ENCODE data around the gene TRPC4AP.

TRPC4AP gene

GRCh38 chr20:34997131-34997561, 95.5 kb downstream of the TRPC4AP start:
- Histone ChIP-seq H3K9me3 (ENCODE audit: control insufficient read depth in 1 of 2, low read length in 2 of 2) (no peaks in the 10 kb centered on the region), H3K36me3 (ENCODE audit: control insufficient read depth in 1 of 2, insufficient read depth in 2 of 2, low read length in 2 of 2) (peaks cover 36 to 78% of the 10 kb centered on the region in 2 donors), H3K27me3 (ENCODE audit: low read depth, low read length) (no peaks in the 10 kb centered on the region), H3K4me3 (ENCODE audit: low read depth in 1 of 2, low read length in 2 of 2) (peak overlapping the region in 1 of 2 donors; percentile 37), H3K4me1 (ENCODE audit: control insufficient read depth in 1 of 2, insufficient read depth in 2 of 2, low read length in 2 of 2) (peaks cover 0 to 12% of the 10 kb centered on the region in 2 donors), H3K27ac (ENCODE audit: low read length) (no peak overlapping the region)

DNA sequence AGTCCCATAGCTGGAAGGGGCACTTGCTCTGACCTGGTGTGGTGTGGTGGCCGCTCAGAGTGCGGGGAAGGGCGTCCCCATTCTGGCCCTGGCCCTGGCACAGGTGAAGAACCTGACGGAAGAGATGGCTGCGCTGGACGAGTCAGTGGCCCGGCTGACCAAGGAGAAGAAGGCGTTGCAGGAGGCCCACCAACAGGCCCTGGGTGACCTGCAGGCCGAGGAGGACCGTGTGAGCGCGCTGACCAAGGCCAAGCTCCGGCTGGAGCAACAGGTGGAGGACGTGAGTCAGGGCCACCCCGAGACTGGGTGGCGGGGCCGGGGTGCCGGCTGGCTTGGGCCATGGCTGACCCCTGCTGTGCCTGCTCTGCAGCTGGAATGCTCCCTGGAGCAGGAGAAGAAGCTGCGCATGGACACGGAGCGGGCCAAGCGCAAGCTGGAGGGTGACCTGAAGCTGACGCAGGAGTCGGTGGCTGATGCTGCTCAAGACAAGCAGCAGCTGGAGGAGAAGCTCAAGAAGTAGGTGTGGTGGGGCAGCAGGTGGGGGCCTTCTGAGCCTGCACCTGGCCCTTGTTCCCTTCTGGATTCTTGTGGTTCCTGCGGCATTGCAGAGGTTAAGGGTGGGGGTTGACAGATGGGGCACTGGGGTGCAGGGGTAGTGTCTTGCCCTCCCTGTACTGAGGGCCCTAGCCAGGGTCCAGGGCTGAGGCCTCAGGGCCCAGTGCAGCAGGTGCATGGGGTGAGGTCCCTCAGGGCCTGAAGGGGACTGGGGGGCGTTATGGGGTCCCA, 96.2 kb downstream of the TRPC4AP start:
- Histone ChIP-seq H3K27ac (ENCODE audit: low read length) (no peak overlapping the region), H3K36me3 (ENCODE audit: control insufficient read depth in 1 of 2, insufficient read depth in 2 of 2, low read length in 2 of 2) (peaks cover 30 to 70% of the 10 kb centered on the region in 2 donors), H3K4me1 (ENCODE audit: control insufficient read depth in 1 of 2, insufficient read depth in 2 of 2, low read length in 2 of 2) (peaks cover 0 to 12% of the 10 kb centered on the region in 2 donors)

GRCh38 chr20:34995696-34996095, 96.9 kb downstream of the TRPC4AP start:
- peaks cover 29 to 63% of the 10 kb centered on the region in 2 donors for H3K36me3 ChIP-seq (ENCODE audit: control insufficient read depth in 1 of 2, insufficient read depth in 2 of 2, low read length in 2 of 2)
- H3K4me3 ChIP-seq (ENCODE audit: low read depth in 1 of 2, low read length in 2 of 2), result no peak overlapping the region
- no peaks in the 10 kb centered on the region for H3K27me3 ChIP-seq (ENCODE audit: low read depth, low read length)
- H3K9me3 ChIP-seq (ENCODE audit: control insufficient read depth in 1 of 2, low read length in 2 of 2), result no peaks in the 10 kb centered on the region
- no peak overlapping the region for H3K27ac ChIP-seq (ENCODE audit: low read length)
- peaks cover 0 to 12% of the 10 kb centered on the region in 2 donors for H3K4me1 ChIP-seq (ENCODE audit: control insufficient read depth in 1 of 2, insufficient read depth in 2 of 2, low read length in 2 of 2)

More for the DNA sequence above, 96.2 kb downstream of the TRPC4AP start:
- H3K27me3 ChIP-seq (ENCODE audit: low read depth, low read length), result no peaks in the 10 kb centered on the region
- no peak overlapping the region for H3K4me3 ChIP-seq (ENCODE audit: low read depth in 1 of 2, low read length in 2 of 2)
- no peaks in the 10 kb centered on the region for H3K9me3 ChIP-seq (ENCODE audit: control insufficient read depth in 1 of 2, low read length in 2 of 2)

DNA sequence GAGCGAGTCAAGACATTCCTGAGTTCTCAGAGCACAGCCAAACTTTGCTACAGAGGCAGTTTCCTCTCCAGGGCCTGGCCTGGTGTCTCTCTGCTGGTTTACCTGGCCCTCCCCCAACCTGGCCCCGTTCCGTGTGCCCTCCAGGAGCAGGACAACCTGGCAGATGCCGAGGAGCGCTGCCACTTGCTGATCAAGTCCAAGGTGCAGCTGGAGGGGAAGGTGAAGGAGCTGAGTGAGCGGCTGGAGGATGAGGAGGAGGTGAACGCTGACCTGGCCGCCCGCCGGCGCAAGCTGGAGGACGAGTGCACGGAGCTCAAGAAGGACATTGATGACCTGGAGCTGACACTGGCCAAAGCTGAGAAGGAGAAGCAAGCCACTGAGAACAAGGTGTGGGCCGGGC, 97.4 kb downstream of the TRPC4AP start:
- Histone ChIP-seq H3K36me3 (ENCODE audit: control insufficient read depth in 1 of 2, insufficient read depth in 2 of 2, low read length in 2 of 2) (peaks cover 28 to 58% of the 10 kb centered on the region in 2 donors), H3K27me3 (ENCODE audit: low read depth, low read length) (no peaks in the 10 kb centered on the region), H3K27ac (ENCODE audit: low read length) (no peak overlapping the region), H3K9me3 (ENCODE audit: control insufficient read depth in 1 of 2, low read length in 2 of 2) (no peaks in the 10 kb centered on the region), H3K4me3 (ENCODE audit: low read depth in 1 of 2, low read length in 2 of 2) (no peak overlapping the region), H3K4me1 (ENCODE audit: control insufficient read depth in 1 of 2, insufficient read depth in 2 of 2, low read length in 2 of 2) (peaks cover 0 to 12% of the 10 kb centered on the region in 2 donors)

DNA sequence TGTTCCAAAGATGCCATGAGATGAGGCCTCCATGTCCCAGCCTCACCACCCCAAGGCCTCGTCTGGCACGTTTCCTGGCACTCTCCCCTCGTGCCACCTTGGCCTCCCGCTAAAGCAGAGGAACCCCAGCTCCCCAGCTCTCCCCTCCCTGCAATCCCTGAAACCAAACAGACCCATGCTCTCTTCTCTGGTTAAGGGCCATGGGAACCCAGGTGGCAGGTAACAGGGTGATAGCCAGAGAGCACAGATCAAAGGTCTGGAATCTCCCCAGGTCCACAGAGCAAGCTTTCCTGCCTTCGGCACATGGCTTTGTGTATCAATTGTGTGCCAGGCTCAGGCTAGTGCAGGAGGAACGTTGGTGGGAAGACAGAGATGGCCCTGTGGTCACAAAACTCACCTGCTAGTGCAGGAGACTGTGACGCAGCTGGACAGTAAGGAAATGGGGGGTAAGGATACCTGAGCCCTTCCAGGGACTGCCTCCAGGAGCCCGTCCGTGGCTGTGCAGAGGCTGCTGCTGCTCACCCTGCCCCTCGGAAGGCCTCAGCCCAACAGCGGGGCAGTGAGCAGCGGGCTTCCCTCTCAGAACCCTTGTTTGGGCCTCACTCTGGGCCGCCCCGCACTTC, 98.0 kb downstream of the TRPC4AP start:
- Histone ChIP-seq H3K27me3 (ENCODE audit: low read depth, low read length) (no peaks in the 10 kb centered on the region), H3K4me1 (ENCODE audit: control insufficient read depth in 1 of 2, insufficient read depth in 2 of 2, low read length in 2 of 2) (peaks cover 0 to 12% of the 10 kb centered on the region in 2 donors), H3K36me3 (ENCODE audit: control insufficient read depth in 1 of 2, insufficient read depth in 2 of 2, low read length in 2 of 2) (peaks cover 22 to 52% of the 10 kb centered on the region in 2 donors), H3K27ac (ENCODE audit: low read length) (no peak overlapping the region), H3K9me3 (ENCODE audit: control insufficient read depth in 1 of 2, low read length in 2 of 2) (no peaks in the 10 kb centered on the region), H3K4me3 (ENCODE audit: low read depth in 1 of 2, low read length in 2 of 2) (no peak overlapping the region)

DNA sequence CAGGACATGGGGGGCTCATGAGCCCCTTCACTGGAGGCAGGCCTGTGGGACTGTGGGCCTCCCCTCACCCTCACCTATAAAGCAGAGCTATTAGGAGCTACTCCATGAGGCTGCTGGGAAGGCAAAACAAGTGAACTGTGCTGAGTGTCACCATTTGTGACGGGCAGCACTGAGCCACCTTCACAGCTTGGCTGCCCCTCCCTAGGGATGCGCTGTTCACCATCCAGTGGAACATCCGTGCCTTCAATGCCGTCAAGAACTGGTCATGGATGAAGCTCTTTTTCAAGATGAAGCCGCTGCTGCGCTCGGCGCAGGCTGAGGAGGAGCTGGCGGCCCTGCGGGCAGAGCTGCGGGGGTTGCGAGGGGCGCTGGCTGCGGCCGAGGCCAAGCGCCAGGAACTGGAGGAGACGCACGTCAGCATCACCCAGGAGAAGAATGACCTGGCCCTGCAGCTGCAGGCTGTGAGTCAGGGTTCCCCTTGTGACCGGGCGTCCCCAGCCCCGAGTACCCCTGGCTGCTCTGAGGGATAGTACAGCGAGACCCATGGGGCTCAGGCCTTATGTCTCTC, 98.6 kb downstream of the TRPC4AP start:
- Histone ChIP-seq H3K9me3 (ENCODE audit: control insufficient read depth in 1 of 2, low read length in 2 of 2) (no peaks in the 10 kb centered on the region), H3K27me3 (ENCODE audit: low read depth, low read length) (no peaks in the 10 kb centered on the region), H3K36me3 (ENCODE audit: control insufficient read depth in 1 of 2, insufficient read depth in 2 of 2, low read length in 2 of 2) (peaks cover 21 to 47% of the 10 kb centered on the region in 2 donors), H3K4me3 (ENCODE audit: low read depth in 1 of 2, low read length in 2 of 2) (no peak overlapping the region), H3K4me1 (ENCODE audit: control insufficient read depth in 1 of 2, insufficient read depth in 2 of 2, low read length in 2 of 2) (peaks cover 0 to 12% of the 10 kb centered on the region in 2 donors), H3K27ac (ENCODE audit: low read length) (no peak overlapping the region)

DNA sequence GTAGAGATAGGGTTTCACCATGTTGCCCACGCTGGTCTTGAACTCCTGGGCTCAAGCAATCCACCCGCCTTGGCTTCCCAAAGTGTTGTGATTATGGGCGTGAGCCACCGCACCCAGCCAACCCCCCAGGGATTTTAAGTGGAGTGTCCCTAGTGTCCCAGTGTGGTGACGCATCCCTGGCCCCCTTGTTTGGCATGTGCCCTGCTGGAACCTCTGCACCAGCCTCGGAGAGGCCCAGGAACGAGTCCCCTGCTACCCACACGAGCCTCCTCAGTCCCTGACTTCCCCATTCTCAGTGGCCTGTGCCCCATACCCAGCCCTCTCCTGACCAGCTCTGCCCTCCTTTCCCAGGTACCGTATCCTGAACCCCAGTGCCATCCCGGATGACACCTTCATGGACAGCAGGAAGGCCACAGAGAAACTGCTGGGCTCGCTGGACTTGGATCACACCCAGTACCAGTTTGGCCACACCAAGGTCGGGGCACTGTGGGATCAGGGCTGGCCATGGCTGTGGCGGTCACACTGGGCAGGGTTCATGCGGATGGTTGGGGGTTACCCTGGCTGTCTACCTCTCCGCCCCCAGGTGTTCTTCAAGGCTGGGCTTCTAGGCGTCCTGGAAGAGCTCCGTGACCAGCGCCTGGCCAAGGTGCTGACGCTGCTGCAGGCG, 99.7 kb downstream of the TRPC4AP start:
- H3K27me3 ChIP-seq (ENCODE audit: low read depth, low read length), result no peaks in the 10 kb centered on the region
- H3K27ac ChIP-seq (ENCODE audit: low read length), result no peak overlapping the region
- peaks cover 15 to 36% of the 10 kb centered on the region in 2 donors for H3K36me3 ChIP-seq (ENCODE audit: control insufficient read depth in 1 of 2, insufficient read depth in 2 of 2, low read length in 2 of 2)
- no peaks in the 10 kb centered on the region for H3K9me3 ChIP-seq (ENCODE audit: control insufficient read depth in 1 of 2, low read length in 2 of 2)
- H3K4me1 ChIP-seq (ENCODE audit: control insufficient read depth in 1 of 2, insufficient read depth in 2 of 2, low read length in 2 of 2), result peaks cover 3 to 12% of the 10 kb centered on the region in 2 donors
- H3K4me3 ChIP-seq (ENCODE audit: low read depth in 1 of 2, low read length in 2 of 2), result no peak overlapping the region

DNA sequence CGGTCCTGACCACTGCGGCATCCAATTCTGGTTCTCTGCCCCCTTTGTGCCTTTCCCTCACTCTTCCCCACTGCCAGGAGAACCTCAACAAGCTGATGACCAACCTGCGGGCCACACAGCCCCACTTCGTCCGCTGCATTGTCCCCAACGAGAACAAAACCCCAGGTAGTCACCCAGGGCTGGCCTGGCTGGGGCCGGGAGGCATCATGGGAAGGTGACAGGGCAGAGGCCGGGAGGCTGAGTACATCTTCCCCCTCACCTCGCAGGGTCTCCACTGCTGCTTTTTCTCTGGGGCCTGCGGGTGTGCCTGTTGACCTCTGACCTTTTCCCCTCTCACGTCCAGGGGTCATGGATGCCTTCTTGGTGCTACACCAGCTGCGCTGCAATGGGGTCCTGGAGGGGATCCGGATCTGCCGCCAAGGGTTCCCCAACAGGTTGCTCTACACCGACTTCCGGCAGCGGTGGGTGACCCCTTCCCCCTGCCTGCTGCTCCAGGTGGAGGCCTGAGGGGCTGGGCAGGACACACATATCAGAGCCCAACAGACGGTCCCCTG, 101.9 kb downstream of the TRPC4AP start:
- H3K36me3 ChIP-seq (ENCODE audit: control insufficient read depth in 1 of 2, insufficient read depth in 2 of 2, low read length in 2 of 2), result peaks cover 9 to 26% of the 10 kb centered on the region in 2 donors
- H3K4me3 ChIP-seq (ENCODE audit: low read depth in 1 of 2, low read length in 2 of 2), result no peak overlapping the region
- no peaks in the 10 kb centered on the region for H3K9me3 ChIP-seq (ENCODE audit: control insufficient read depth in 1 of 2, low read length in 2 of 2)
- peaks cover 0 to 3% of the 10 kb centered on the region in 2 donors for H3K4me1 ChIP-seq (ENCODE audit: control insufficient read depth in 1 of 2, insufficient read depth in 2 of 2, low read length in 2 of 2)
- no peak overlapping the region for H3K27ac ChIP-seq (ENCODE audit: low read length)
- H3K27me3 ChIP-seq (ENCODE audit: low read depth, low read length), result no peaks in the 10 kb centered on the region

- H3K4me1 ChIP-seq (ENCODE audit: control insufficient read depth in 1 of 2, insufficient read depth in 2 of 2, low read length in 2 of 2), result peaks cover 0 to 3% of the 10 kb centered on the region in 2 donors
- H3K4me3 ChIP-seq (ENCODE audit: low read depth in 1 of 2, low read length in 2 of 2), result no peak overlapping the region
- H3K36me3 ChIP-seq (ENCODE audit: control insufficient read depth in 1 of 2, insufficient read depth in 2 of 2, low read length in 2 of 2), result peaks cover 6 to 21% of the 10 kb centered on the region in 2 donors
- no peaks in the 10 kb centered on the region for H3K9me3 ChIP-seq (ENCODE audit: control insufficient read depth in 1 of 2, low read length in 2 of 2)
- no peaks in the 10 kb centered on the region for H3K27me3 ChIP-seq (ENCODE audit: low read depth, low read length)
- no peak overlapping the region for H3K27ac ChIP-seq (ENCODE audit: low read length)
These were observed 102.4 kb downstream of the TRPC4AP start for GRCh38 chr20:34990231-34990630.

GRCh38 chr20:34989670-34990069, 102.9 kb downstream of the TRPC4AP start:
- H3K9me3 ChIP-seq (ENCODE audit: control insufficient read depth in 1 of 2, low read length in 2 of 2), result no peaks in the 10 kb centered on the region
- peaks cover 0 to 3% of the 10 kb centered on the region in 2 donors for H3K4me1 ChIP-seq (ENCODE audit: control insufficient read depth in 1 of 2, insufficient read depth in 2 of 2, low read length in 2 of 2)
- H3K27me3 ChIP-seq (ENCODE audit: low read depth, low read length), result no peaks in the 10 kb centered on the region
- H3K27ac ChIP-seq (ENCODE audit: low read length), result no peak overlapping the region
- H3K4me3 ChIP-seq (ENCODE audit: low read depth in 1 of 2, low read length in 2 of 2), result no peak overlapping the region
- H3K36me3 ChIP-seq (ENCODE audit: control insufficient read depth in 1 of 2, insufficient read depth in 2 of 2, low read length in 2 of 2), result peaks cover 4 to 15% of the 10 kb centered on the region in 2 donors

DNA sequence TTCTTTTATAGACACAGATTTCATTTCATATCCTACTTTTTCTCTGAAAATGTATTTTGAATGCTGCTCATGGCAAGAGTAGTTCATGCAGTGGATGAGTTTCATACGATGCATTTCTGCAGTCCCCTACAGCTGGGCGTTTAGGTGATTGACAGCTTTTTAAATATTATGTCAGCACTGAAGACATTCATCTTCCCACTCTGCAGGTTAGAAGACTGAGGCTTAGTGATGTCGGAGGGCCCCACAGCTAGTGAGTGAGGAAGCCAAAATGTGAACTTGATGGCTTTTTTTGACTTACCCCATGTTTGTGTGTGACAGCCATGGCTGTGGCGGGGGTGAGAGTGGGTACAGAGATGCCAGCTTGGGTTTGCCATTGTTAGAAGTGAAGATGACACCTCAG, 103.5 kb downstream of the TRPC4AP start:
- Histone ChIP-seq H3K4me3 (ENCODE audit: low read depth in 1 of 2, low read length in 2 of 2) (no peak overlapping the region), H3K36me3 (ENCODE audit: control insufficient read depth in 1 of 2, insufficient read depth in 2 of 2, low read length in 2 of 2) (peaks cover 4 to 10% of the 10 kb centered on the region in 2 donors), H3K4me1 (ENCODE audit: control insufficient read depth in 1 of 2, insufficient read depth in 2 of 2, low read length in 2 of 2) (peaks cover 0 to 3% of the 10 kb centered on the region in 2 donors), H3K27ac (ENCODE audit: low read length) (no peak overlapping the region), H3K27me3 (ENCODE audit: low read depth, low read length) (peaks cover 2% of the 10 kb centered on the region), H3K9me3 (ENCODE audit: control insufficient read depth in 1 of 2, low read length in 2 of 2) (no peaks in the 10 kb centered on the region)

Data from muscle layer of duodenum (tissue), 2 donors.